ENCODE results near the gene NGFR.
"Not testable (repeated sequence)": the region's sequence is repeated elsewhere in the genome, so short reads cannot be mapped to it uniquely, and the experiment has no call there.

Gene NGFR

GRCh38 chr17:49498029-49498615 lies 3.0 kb downstream of the NGFR start:
- TF ChIP-seq CTCF (conservative IDR thresholded peaks at IDR 0.05; ENCODE audit: low read depth, low read length), result no peak
- H3K36me3 ChIP-seq (ENCODE audit: insufficient read depth), result no peaks in the 10 kb centered on the region
- peaks cover 94% of the 10 kb centered on the region for H3K27me3 ChIP-seq (ENCODE audit: insufficient read depth, low read depth)
- H4K20me1 ChIP-seq (ENCODE audit: insufficient read depth), result no peaks in the 10 kb centered on the region
- no peak overlapping the region for H3K9ac ChIP-seq
- no peak overlapping the region for H3K27ac ChIP-seq
- H3K4me3 ChIP-seq (IDR thresholded peaks at IDR 0.05; ENCODE audit: insufficient read depth, low read depth, low read length), result no peak overlapping the region
- no peak overlapping the region for H3K4me2 ChIP-seq
- no peaks in the 10 kb centered on the region for H3K79me2 ChIP-seq (ENCODE audit: insufficient read depth, low read depth)
- H2AFZ ChIP-seq (ENCODE audit: low read depth), result no peak overlapping the region
- H3K4me1 ChIP-seq (ENCODE audit: low read depth, poor library complexity, severe bottlenecking), result peaks cover 10% of the 10 kb centered on the region

GRCh38 chr17:49501496-49501895 lies 6.4 kb downstream of the NGFR start:
- Histone ChIP-seq H2AFZ (ENCODE audit: low read depth) (no peak overlapping the region), H3K9ac (no peak overlapping the region), H3K4me3 (IDR thresholded peaks at IDR 0.05; ENCODE audit: insufficient read depth, low read depth, low read length) (no peak overlapping the region), H3K27me3 (ENCODE audit: insufficient read depth, low read depth) (peaks cover 99% of the 10 kb centered on the region), H3K4me2 (no peak overlapping the region), H4K20me1 (ENCODE audit: insufficient read depth) (no peaks in the 10 kb centered on the region), H3K36me3 (ENCODE audit: insufficient read depth) (no peaks in the 10 kb centered on the region), H3K27ac (no peak overlapping the region), H3K79me2 (ENCODE audit: insufficient read depth, low read depth) (no peaks in the 10 kb centered on the region), H3K4me1 (ENCODE audit: low read depth, poor library complexity, severe bottlenecking) (no peaks in the 10 kb centered on the region)
- no peak for TF ChIP-seq CTCF (conservative IDR thresholded peaks at IDR 0.05; ENCODE audit: low read depth, low read length)

- Histone ChIP-seq H3K9ac (no peak overlapping the region), H3K27ac (no peak overlapping the region), H4K20me1 (ENCODE audit: insufficient read depth) (no peaks in the 10 kb centered on the region), H3K4me3 (IDR thresholded peaks at IDR 0.05; ENCODE audit: insufficient read depth, low read depth, low read length) (no peak overlapping the region), H3K79me2 (ENCODE audit: insufficient read depth, low read depth) (no peaks in the 10 kb centered on the region), H3K4me1 (ENCODE audit: low read depth, poor library complexity, severe bottlenecking) (no peaks in the 10 kb centered on the region), H2AFZ (ENCODE audit: low read depth) (no peak overlapping the region), H3K4me2 (no peak overlapping the region), H3K36me3 (ENCODE audit: insufficient read depth) (no peaks in the 10 kb centered on the region), H3K27me3 (ENCODE audit: insufficient read depth, low read depth) (peaks cover 98% of the 10 kb centered on the region)
- TF ChIP-seq CTCF (conservative IDR thresholded peaks at IDR 0.05; ENCODE audit: low read depth, low read length), result no peak
Observed at GRCh38 chr17:49502254-49502653, 7.2 kb downstream of the NGFR start.

GRCh38 chr17:49502680-49503079 lies 7.6 kb downstream of the NGFR start:
- not testable (repeated sequence) for H3K9ac ChIP-seq; H4K20me1 ChIP-seq (ENCODE audit: insufficient read depth); H2AFZ ChIP-seq (ENCODE audit: low read depth); H3K4me2 ChIP-seq; H3K4me3 ChIP-seq (IDR thresholded peaks at IDR 0.05; ENCODE audit: insufficient read depth, low read depth, low read length); H3K36me3 ChIP-seq (ENCODE audit: insufficient read depth); H3K4me1 ChIP-seq (ENCODE audit: low read depth, poor library complexity, severe bottlenecking); H3K27ac ChIP-seq; H3K79me2 ChIP-seq (ENCODE audit: insufficient read depth, low read depth)
- H3K27me3 ChIP-seq (ENCODE audit: insufficient read depth, low read depth), result peaks cover 98% of the 10 kb centered on the region

GRCh38 chr17:49504369-49504768 lies 9.3 kb downstream of the NGFR start:
- no peak for TF ChIP-seq CTCF (conservative IDR thresholded peaks at IDR 0.05; ENCODE audit: low read depth, low read length)
- H3K79me2 ChIP-seq (ENCODE audit: insufficient read depth, low read depth), result no peaks in the 10 kb centered on the region
- no peaks in the 10 kb centered on the region for H3K36me3 ChIP-seq (ENCODE audit: insufficient read depth)
- H3K4me3 ChIP-seq (IDR thresholded peaks at IDR 0.05; ENCODE audit: insufficient read depth, low read depth, low read length), result no peak overlapping the region
- H3K9ac ChIP-seq, result no peak overlapping the region
- peaks cover 98% of the 10 kb centered on the region for H3K27me3 ChIP-seq (ENCODE audit: insufficient read depth, low read depth)
- no peaks in the 10 kb centered on the region for H4K20me1 ChIP-seq (ENCODE audit: insufficient read depth)
- H3K4me1 ChIP-seq (ENCODE audit: low read depth, poor library complexity, severe bottlenecking), result no peaks in the 10 kb centered on the region
- H3K27ac ChIP-seq, result no peak overlapping the region
- no peak overlapping the region for H3K4me2 ChIP-seq
- no peak overlapping the region for H2AFZ ChIP-seq (ENCODE audit: low read depth)

All from KMS-11 (cell line).